Lung microvascular endothelial cell (primary cell): ENCODE measurements around the gene C6orf15. TPM values are rescaled to one million over a fixed set of nuclear protein-coding genes. Genes with fewer than 3 reads are reported as not detected.

Experiments used
- DNase-seq, 2 donors: peaks; one replicate each; pipeline versions ENCODE4 v3.0.0 to v3.0.0-alpha.2; 2010; ENCODE audit warnings: low read depth in 2 of 2
- total RNA-seq: library from RNA; depleted of rRNA; stranded (reverse); fragments of >200 nt; gene quantifications from 2 replicates; pipeline ENCODE4 v1.2.1, GENCODE V29; 2014

C6orf15 gene
- not detected in 2 replicates for total RNA-seq

DNA sequence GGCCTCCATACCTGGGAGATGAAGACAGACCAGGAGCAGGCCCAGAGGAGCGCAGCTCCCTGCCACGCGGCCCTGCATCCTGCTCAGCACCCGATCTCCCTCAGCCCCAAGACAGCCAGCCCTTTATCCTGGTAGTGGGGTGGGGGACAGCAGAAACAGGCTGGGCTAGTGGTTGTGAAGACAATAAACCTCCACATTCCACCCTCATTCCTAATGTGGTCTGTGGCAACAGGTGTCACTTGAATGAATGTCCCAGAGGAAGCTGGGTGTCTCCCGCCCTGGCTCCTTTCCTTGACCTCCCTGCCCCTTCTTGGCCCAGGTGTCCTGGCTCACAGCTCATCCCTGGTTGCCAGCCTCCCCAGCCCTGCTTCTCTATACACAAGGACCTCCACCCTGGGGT is at the start of gene C6orf15:
Gene C6orf15 (minus strand): TSS at position 98 of the 400 bp plus-strand sequence. CDS start 20 bp downstream, at position 78.
- DNase-seq = no peak

DNA sequence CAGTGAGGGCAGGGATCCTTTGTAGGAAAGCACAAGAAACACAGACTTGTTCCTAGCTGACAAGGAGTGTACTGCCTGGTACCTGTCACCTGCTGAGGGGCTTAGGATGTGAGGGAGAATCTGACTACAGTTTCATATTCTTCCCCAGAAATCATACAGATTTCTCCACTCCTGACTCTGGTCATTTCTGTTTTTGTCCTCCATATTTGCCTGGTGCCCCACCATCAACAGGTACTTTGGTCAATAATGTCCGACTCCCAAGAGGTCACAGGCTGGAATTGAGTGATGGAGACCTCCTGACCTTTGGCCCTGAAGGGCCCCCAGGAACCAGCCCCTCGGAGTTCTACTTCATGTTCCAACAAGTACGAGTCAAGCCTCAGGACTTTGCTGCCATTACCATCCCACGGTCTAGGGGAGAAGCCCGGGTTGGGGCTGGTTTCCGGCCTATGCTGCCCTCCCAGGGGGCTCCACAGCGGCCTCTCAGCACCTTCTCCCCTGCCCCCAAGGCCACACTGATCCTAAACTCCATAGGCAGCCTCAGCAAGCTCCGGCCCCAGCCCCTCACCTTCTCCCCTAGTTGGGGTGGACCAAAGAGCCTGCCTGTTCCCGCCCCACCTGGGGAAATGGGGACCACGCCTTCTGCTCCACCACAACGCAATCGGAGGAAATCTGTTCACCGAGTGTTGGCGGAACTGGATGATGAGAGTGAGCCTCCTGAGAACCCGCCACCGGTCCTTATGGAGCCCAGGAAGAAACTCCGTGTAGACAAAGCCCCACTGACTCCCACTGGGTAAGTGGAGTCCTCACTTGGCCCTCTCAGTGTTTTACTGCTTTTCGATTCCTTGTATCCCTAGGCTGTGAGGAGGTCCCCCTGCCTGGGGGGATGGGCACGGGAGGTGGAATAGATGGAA is 49.1 kb upstream of the C6orf15 start:
- DNase-seq = no peak

GRCh38 chr6:31158863-31159855 is 46.8 kb upstream of the C6orf15 start:
- peak in 1 of 2 donors; percentile 11 for DNase-seq

DNA sequence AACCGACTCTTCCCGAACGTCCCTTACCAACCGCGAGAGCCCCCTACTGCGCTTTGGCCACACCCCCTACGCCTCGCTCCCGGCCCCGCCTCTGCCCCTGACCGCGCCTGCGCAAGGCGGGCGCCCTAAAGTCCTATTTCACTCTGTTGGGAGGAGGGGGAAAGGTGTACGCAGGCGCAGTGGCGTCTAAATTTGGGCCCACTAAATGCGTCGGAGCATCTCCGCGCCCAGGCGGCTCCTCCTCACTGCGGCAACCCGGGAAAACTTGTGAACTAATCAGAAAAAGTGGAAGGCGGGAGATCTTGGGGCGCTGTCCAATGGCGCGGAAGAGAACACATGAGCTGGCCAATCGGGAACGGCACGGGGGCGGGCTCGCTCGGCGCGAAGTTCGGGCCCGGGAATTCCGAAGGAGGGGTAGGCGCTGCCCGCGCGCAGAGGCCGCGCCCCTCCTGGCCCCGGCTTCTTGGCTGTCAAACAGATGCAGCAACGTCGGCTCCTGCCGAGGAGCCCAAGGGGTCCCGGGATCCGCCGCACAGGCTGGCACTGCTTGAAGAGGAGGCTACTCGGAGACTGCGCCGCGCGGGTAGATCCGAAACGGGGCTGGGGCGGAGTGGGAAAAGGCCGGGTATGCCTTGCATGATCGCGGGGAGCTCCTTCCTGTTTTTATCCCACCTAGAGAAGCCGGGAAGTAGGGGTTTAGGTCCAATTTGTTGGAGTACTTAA is 45.9 kb upstream of the C6orf15 start, which contains the start of gene TCF19:
Gene TCF19 (plus strand): TSS at position 450 of the 723 bp plus-strand sequence. CDS start 881 bp downstream, outside the sequence.
- peak; percentile 99 for DNase-seq

DNA sequence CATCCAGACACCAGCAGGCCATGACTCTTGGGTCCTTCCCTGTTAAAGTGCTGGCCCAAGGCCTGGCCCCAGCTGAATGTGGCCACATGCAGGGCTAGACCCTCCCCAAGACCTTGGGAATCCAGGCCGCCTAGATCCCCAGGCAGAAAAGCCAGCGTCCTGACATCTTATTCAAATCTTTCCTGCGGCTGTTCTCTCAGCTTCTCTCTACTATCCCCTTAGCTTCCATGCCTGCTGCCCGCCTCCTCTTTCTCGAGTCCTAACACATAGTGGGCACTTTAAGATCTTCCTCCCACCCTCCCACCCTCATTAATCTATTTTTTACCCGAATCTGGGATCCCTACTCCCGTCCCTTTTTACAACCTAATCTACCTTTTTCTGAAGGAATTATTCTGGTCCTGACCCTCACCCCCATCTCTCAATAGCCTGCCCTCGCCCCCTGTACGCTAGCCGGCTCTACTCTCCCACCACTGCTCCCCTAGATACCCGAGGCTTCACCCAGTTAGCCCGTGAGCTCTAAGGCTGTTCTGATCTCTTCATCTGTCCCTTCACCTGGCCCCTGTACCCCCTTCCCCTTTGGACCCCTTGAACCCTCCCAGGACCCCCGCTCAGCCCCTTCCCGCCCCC is 45.3 kb upstream of the C6orf15 start, which contains the start of gene CCHCR1:
Gene CCHCR1 (minus strand): TSS at position 290 of the 627 bp plus-strand sequence. CDS start 202 bp downstream, at position 88.
- no peak for DNase-seq

DNA sequence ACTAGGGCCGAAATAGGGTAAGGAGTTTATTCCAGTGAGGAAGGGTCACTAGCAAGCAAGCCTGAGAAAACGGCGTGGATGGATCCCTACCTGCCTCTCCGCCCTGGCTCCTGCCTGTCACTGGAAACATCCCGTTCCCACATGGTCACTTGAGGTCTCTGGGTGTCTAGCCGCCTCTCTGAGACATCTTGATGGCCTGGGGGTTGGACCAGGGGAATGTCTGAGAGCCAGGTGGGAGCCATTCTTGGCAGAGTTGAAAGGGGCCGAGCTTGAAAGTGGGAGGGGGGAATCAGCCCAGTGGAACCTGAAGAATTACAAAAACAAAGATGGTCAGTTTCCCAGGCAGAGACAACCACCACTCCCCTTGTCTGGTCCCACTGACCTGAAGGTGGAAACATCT is 44.3 kb upstream of the C6orf15 start:
- no peak for DNase-seq

DNA sequence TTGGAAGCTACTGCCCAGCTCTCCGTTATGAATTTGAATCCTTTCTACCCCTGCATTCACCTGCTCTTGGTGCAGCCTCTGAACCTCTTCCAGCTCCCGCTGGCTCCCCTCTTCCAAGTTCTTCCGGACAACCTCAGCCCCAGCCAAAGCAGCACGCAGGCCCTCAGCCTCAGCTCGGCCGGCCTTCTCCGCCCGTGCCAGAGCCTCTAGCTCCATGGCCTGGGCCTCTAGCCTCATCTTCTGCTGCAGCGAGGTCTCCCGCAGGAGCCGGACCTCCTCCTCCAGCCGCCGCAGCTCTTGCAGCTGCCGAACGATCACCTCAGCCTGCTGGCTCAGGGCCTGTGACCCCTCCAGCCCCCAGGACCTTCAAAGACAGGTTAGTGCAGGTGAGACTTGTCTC is 42.1 kb upstream of the C6orf15 start:
- DNase-seq = no peak

- no peak for DNase-seq
These were observed 40.4 kb upstream of the C6orf15 start for GRCh38 chr6:31152781-31153180.

- DNase-seq = no peak
These were observed 37.6 kb upstream of the C6orf15 start for GRCh38 chr6:31149827-31150447.

GRCh38 chr6:31145386-31145785 is 33.0 kb upstream of the C6orf15 start:
- DNase-seq = no peak

- DNase-seq = no peak
These were observed 32.6 kb upstream of the C6orf15 start for GRCh38 chr6:31144970-31145340.

- DNase-seq = no peak
These were observed 32.1 kb upstream of the C6orf15 start for GRCh38 chr6:31144296-31144969.

DNA sequence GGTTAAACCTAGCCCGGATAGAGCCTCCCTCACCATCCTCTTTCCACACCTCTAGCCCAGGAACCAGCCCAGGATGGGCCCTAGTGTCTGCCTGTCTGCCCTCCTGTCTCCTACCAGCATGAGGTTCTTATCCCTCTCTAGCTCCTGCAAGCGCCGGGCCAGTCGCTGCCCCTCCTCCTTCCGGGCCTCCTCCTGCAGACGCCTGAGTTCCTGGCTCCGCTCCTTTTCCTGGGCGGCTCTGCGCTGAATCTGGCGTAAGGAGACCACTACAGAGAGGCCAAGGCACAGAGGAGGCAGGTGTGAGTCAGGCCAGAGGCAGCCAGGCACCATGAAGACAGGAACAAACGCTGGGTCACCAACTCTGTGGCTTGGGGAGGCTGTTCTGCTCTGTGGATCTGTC is 30.8 kb upstream of the C6orf15 start:
- peak in 1 of 2 donors; percentile 67 for DNase-seq

DNA sequence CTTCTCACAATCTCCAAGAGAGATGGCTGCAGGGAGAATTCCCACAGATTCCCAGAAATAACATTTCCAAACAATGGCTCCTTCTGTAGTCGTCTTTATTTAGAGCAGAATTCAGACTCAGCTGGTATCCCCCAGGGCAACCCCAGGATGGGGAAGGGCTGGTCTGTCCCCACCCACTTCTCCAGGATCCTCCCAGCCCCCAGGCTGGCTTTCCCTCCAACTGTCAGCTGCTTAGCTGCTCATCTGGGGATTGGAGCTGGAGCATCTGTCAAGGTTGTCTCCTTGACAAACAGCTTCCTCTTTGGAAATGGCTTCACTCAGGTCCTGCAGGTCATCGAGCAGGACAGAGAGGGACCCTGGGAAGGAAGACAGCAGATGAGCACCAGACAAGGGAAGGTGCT is 30.0 kb upstream of the C6orf15 start:
- no peak for DNase-seq

DNA sequence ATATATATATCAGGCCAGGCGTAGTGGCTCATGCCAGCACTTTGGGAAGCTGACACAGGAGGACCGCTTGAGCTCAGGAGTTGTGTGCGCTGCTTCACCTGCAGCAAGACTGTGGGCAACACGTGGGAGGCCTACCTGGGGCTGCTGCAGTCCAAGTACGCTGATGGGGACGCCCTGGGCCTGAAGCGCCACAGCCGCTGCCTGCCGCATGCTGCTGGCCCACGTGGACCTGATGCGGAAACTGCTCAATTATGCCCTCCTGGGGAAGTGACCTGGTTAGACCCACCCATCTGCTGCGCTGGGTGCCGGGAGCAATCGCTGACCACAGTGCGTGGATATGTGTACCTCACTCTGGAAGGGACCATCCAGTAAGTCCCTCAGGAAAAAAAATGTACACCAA is 28.3 kb upstream of the C6orf15 start:
- DNase-seq = no peak

DNA sequence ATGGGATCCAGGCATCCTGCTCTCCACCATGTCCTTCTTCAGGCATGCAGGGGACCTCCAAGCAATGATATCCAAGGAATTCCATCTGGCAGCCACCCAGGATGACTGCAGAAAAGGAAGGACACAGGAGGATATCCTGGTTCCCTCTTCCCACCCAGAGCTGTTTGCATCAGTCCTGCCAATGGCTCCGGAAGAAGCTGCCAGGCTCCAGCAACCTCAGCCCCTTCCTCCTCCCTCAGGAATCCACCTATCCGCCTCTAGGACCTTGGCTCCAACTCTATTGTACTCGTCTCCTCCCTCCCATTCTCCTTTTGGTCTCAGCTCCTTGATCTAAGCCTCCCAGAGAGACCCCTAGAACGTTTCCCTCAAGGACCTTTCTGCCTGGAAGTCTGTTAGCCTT is 27.2 kb upstream of the C6orf15 start:
- no peak for DNase-seq

DNA sequence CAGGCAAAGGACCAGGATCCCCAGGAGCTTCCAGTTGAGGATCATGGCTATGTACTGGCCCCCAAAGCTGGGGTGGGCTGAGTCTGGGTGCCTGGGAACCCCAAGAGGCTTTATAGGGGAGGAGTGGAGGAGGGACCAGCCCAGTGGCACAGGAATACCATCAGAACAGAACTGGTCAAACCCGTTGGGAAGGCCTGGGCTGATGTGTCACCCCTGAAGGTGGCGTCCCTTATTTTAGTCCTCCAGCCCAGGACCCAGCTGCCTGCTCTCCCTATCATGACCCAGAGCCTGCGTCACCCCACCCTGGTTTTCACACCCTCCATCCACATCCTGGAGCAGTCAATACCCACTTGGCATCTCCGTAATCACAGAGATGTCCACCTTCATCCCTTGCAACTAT is 26.6 kb upstream of the C6orf15 start, which contains the start of gene PSORS1C2:
Gene PSORS1C2 (minus strand): TSS at position 85 of the 400 bp plus-strand sequence. CDS start 40 bp downstream, at position 45.
- no peak for DNase-seq

- no peak for DNase-seq
These were observed 23.3 kb upstream of the C6orf15 start for GRCh38 chr6:31135710-31136109.

- DNase-seq = no peak
These were observed 20.4 kb upstream of the C6orf15 start for GRCh38 chr6:31132806-31133205.
